DMS114 treated with DMSO at 0.1 percent for 48 hours (cell line): ENCODE measurements around the gene HOXA6.

Source experiments
- DNase-seq: peaks from one replicate; lab custom pipeline; 2025; ENCODE audit not compliant: unreplicated experiment; lab: John Stamatoyannopoulos, UW

The HOXA6 gene

GRCh38 chr7:27185013-27185853 lies 37.7 kb upstream of the HOXA6 start, which contains the start of gene HOXA11:
HOXA11 (minus strand) TSS chr7:27185232; CDS start chr7:27185144, 88 bp downstream.
- DNase-seq: no peak

- DNase-seq: no peak
Measured at GRCh38 chr7:27184337-27185012, 36.9 kb upstream of the HOXA6 start.

GRCh38 chr7:27183682-27184336 lies 36.2 kb upstream of the HOXA6 start:
- DNase-seq: no peak

GRCh38 chr7:27182861-27183681 lies 35.5 kb upstream of the HOXA6 start:
- DNase-seq: no peak

GRCh38 chr7:27182285-27182841 lies 34.8 kb upstream of the HOXA6 start:
- DNase-seq: no peak

GRCh38 chr7:27181795-27182275 lies 34.3 kb upstream of the HOXA6 start:
- no peak for DNase-seq

- no peak for DNase-seq
Measured at GRCh38 chr7:27180431-27181420, 33.2 kb upstream of the HOXA6 start.

GRCh38 chr7:27179503-27180430 lies 32.2 kb upstream of the HOXA6 start:
- DNase-seq: no peak

- no peak for DNase-seq
Measured at GRCh38 chr7:27179030-27179429, 31.5 kb upstream of the HOXA6 start.

GRCh38 chr7:27178366-27178765 lies 30.8 kb upstream of the HOXA6 start:
- DNase-seq: no peak

GRCh38 chr7:27177795-27178320 lies 30.3 kb upstream of the HOXA6 start:
- no peak for DNase-seq

GRCh38 chr7:27176962-27177794 lies 29.6 kb upstream of the HOXA6 start:
- no peak for DNase-seq

- DNase-seq: no peak
Measured at GRCh38 chr7:27176524-27176845, 28.9 kb upstream of the HOXA6 start.

- DNase-seq: no peak
Measured at GRCh38 chr7:27175626-27176523, 28.3 kb upstream of the HOXA6 start.

- no peak for DNase-seq
Measured at GRCh38 chr7:27174874-27175625, 27.5 kb upstream of the HOXA6 start.
